ENCODE results near the gene DCLK2. TPM values are rescaled to one million over a fixed set of nuclear protein-coding genes. Genes with fewer than 3 reads are reported as not detected.

DCLK2 gene
- total and polyA plus RNA-seq, 2 of the 8 experiments (the other 6 are each of a cell fraction or from before 2014, with no cell fraction given): 0.32 to 0.37 TPM

- TF ChIP-seq BCL11A (IDR thresholded peaks at IDR 0.05; ENCODE audit: low read depth in 2 of 2, low read length in 2 of 2) (no peak), RNF2 (IDR thresholded peaks at IDR 0.05; ENCODE audit: borderline replicate concordance, low read depth, low read length, missing control alignments, poor library complexity, severe bottlenecking) (no peak), MAFK (IDR thresholded peaks at IDR 0.05; ENCODE audit: low read depth, low read length) (no peak), HDAC2 (IDR thresholded peaks at IDR 0.05; ENCODE audit: borderline replicate concordance in 1 of 2, low read depth in 2 of 2, low read length in 2 of 2) (no peak), KDM4A (IDR thresholded peaks at IDR 0.05; ENCODE audit: low read depth, low read length, severe bottlenecking) (no peak)
Observed at GRCh38 chr4:150117094-150117493, 38.8 kb downstream of the DCLK2 start (continued).
